GM12892 (cell line): ENCODE data around the gene LRRN3.

ENCODE experiments used
- POLR2AphosphoS5 ChIP-seq: IDR thresholded peaks from 2 replicates; pipeline ENCODE4 v1.6.1; 2011; ENCODE audit warnings: low read depth, low read length, control low read depth
- TAF1 ChIP-seq: IDR thresholded peaks from 2 replicates; pipeline ENCODE4 v1.6.1; 2011; ENCODE audit warnings: low read depth, mild to moderate bottlenecking, control low read depth, low read length, borderline replicate concordance

DNA sequence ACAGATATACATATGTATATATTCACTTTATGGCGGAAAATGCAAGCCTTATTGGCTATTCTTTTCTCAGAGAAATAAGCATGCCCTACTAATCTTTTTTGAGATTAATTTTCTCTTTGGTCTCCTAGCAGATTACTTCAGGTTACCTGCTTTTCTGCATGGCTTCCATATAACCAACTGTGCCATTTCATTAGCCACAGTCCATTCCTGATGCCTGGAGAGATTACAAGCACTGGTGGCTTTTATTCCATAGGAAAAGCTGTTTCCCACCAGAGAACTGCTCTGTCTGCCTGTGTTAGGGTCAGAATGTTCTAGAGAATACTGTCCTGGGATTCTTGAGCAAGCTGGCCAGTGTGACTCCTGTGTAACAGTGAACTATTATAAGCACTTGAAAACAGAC, 59.8 kb downstream of the LRRN3 start:
- TF ChIP-seq POLR2AphosphoS5 (no peak), TAF1 (no peak)
